DOHH2 (cell line): ENCODE measurements around the gene CMIP.

Source experiments
- CTCF ChIP-seq: fragments of 200-600 bp; sonication (generic); IDR thresholded peaks from one replicate; pipeline ENCODE4 v1.5.1; 2014; ENCODE audit warnings: antibody characterized with exemption, mild to moderate bottlenecking, low read depth, low read length; ENCODE audit not compliant: poor library complexity, severe bottlenecking
- EZH2phosphoT487 ChIP-seq: fragments of 200-600 bp; sonication (generic); IDR thresholded peaks from 2 replicates; pipeline ENCODE4 v1.6.1; 2017; ENCODE audit warnings: borderline replicate concordance, mild to moderate bottlenecking, antibody characterized with exemption, low read length, moderate library complexity, mixed read lengths

DNA sequence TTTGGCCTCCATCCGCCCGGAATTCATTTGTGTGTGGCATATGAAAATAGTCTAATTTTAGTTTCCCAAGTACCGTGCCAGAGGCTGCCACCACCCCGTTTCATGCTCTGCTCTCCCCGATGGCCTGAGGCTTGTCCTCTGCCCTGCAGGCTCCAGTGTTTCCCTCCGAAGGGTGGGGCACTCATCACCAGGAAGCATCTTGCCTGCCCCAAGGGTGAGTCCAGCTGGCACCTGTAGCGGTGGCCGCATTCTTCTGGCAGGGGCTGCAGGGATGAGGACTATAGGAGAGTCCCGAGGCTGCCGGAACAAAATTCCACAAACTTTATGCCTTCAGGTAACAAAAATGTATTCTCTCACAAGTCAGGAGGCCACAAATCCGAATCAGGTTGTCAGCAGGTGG lies 23.1 kb upstream of the CMIP start:
- TF ChIP-seq CTCF (no peak), EZH2phosphoT487 (no peak)
